ENCODE data around the gene TP53INP2. TPM values are rescaled to one million over a fixed set of nuclear protein-coding genes. Genes with fewer than 3 reads are reported as not detected.

Gene TP53INP2
- total and polyA plus RNA-seq, 11 donors = 54.6 to 176 (median 93.7) TPM

DNA sequence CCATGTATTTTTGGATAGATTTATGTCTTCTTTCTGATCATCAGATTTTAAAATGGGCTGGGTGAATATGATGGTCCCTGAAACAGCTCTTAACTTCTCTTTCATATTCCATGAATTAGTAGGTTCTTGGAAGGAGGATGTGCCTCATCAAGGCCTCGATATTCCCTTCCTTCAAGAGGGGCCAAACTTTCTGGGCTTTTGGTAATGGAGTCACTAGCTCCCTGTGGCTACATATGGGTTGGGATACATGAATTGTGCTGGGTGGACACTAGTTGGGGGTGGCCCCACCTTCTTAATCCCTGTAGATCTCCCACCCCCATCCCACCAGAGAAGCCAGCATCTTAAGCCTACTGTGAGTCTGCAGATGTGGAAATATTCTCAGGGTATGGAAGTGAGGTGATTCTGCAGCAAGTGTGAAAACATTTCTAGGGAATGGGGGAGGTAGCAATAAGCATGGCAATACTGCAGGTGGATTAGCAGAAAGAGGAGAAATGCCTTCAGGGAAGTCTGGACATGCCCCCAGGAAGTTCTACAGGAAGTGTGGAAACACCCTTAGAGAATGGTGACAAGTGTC lies 2.2 kb downstream of the TP53INP2 start:
- Histone ChIP-seq H3K27ac (peak overlapping the region in 11 of 12 donors; percentile 92 to 100 (median 99)), H3K36me3 (peaks cover 0 to 8% (median 5%) of the 10 kb centered on the region in 9 donors), H3K4me3 (peak overlapping the region in 9 of 12 donors; percentile 72 to 91 (median 86)), H3K4me1 (peaks cover 0 to 67% (median 44%) of the 10 kb centered on the region in 12 donors), H3K9me3 (no peaks in the 10 kb centered on the region), H3K27me3 (peaks cover 0 to 5% (median 0%) of the 10 kb centered on the region in 9 donors)
- no peak for DNase-seq
- WGBS, 4 donors = 69 to 92% (median 78%) methylated on average over 1 of the region's 1 CpG
- intact Hi-C loops (cut with DNase I) = loop anchor here in 9 of 10 donors (5.0 to 10.0 kb wide), 9 partner anchors 122 to 404 kb away; partner anchors contain the start of genes AHCY (in 2 of the 9) and MAP1LC3A (in 1 of the 9)
- ATAC-seq = no peak
- no peak for TF ChIP-seq POLR2A (IDR thresholded peaks at IDR 0.05)
- TF ChIP-seq, protein P1, sequence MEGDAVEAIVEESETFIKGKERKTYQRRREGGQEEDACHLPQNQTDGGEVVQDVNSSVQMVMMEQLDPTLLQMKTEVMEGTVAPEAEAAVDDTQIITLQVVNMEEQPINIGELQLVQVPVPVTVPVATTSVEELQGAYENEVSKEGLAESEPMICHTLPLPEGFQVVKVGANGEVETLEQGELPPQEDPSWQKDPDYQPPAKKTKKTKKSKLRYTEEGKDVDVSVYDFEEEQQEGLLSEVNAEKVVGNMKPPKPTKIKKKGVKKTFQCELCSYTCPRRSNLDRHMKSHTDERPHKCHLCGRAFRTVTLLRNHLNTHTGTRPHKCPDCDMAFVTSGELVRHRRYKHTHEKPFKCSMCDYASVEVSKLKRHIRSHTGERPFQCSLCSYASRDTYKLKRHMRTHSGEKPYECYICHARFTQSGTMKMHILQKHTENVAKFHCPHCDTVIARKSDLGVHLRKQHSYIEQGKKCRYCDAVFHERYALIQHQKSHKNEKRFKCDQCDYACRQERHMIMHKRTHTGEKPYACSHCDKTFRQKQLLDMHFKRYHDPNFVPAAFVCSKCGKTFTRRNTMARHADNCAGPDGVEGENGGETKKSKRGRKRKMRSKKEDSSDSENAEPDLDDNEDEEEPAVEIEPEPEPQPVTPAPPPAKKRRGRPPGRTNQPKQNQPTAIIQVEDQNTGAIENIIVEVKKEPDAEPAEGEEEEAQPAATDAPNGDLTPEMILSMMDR (IDR thresholded peaks at IDR 0.05) = no peak

DNA sequence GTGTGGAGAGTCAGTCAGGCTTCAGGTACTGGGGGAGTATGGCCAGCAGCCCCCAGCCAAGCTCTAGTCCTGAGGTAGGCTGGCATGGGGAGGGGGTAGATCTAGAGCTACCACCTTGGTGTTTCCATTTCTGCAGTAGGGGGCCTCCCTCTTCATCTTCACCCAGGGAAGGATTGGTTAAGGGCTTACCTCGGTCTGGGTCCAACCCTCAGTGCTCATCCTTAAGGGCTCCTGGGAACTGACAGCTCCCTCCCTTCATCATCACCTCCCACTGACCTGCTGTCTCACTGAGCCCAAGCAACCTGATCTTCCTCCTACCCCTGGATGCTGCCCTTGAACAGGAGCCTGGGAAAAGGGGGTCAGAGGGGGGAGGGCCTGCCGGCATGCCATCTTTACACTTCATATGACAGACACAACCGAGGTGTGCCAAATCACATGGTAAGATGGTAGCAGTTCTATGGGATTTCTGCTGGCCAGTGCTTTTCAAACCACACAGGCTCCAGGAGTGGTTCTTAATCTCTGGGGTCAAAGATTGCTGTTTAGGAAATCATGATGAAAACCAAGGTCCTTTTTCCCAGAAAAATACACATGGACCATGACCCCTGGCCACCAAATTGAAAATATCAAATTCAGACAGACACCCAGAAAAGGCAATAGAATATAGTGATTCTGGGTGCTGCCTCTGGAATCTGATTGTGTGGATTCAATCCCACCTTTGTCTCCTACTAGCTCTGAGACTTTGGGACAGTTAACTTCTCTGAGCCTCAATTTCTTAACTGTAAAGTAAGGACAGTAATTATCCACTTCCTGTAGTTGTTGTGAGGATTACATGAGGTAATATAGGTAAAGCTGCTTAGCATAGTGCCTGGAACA lies 3.0 kb downstream of the TP53INP2 start:
- intact Hi-C loops (cut with DNase I) = loop anchor here in 9 of 10 donors (5.0 to 10.0 kb wide), 9 partner anchors 122 to 405 kb away; partner anchors contain the start of genes AHCY (in 2 of the 9) and MAP1LC3A (in 1 of the 9)
- Histone ChIP-seq H3K27me3 (peaks cover 0 to 5% (median 0%) of the 10 kb centered on the region in 9 donors), H3K4me3 (peak overlapping the region in 1 of 12 donors; percentile 89), H3K36me3 (peaks cover 0 to 16% (median 10%) of the 10 kb centered on the region in 9 donors), H3K4me1 (peaks cover 0 to 68% (median 44%) of the 10 kb centered on the region in 12 donors), H3K27ac (peak overlapping the region in 9 of 12 donors; percentile 36 to 100 (median 99)), H3K9me3 (no peaks in the 10 kb centered on the region)
- DNase-seq (peak in 1 of 5 donors; percentile 47), ATAC-seq (no peak)
- TF ChIP-seq, protein P1 (IDR thresholded peaks at IDR 0.05) = no peak
- no peak for TF ChIP-seq POLR2A (IDR thresholded peaks at IDR 0.05)
- WGBS, 4 donors = 36 to 58% (median 54%) methylated on average over 3 of the region's 3 CpGs

DNA sequence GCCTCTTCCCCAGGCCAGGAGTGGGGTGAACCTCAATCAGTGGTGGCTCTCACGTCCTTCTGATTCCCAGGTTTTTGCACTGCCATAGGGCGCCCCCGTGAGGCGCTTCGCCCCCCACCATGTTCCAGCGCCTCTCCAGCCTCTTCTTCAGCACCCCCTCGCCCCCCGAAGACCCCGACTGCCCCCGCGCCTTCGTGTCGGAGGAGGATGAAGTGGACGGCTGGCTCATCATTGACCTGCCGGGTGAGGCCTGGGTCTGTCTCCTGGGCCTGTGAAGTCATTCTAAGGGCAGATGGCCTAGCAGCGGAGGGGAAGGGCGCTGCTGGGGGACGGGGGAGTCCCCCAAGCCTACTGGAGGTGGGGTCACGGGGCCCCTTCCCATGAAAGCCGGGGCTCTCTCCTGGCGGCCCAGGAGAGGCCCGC lies 4.5 kb downstream of the TP53INP2 start:
- no peak for TF ChIP-seq POLR2A (IDR thresholded peaks at IDR 0.05)
- TF ChIP-seq, protein P1 (IDR thresholded peaks at IDR 0.05) = peak; percentile 42 to 71 (median 54)
- peak overlapping the region in 11 of 12 donors; percentile 44 to 78 (median 67) for H3K4me3 ChIP-seq
- peaks cover 0 to 76% (median 51%) of the 10 kb centered on the region in 12 donors for H3K4me1 ChIP-seq
- no peaks in the 10 kb centered on the region for H3K9me3 ChIP-seq
- 8 to 15% (median 14%) methylated on average over 16 to 22 of the region's 22 CpGs for WGBS, 4 donors
- intact Hi-C loops (cut with DNase I) = loop anchor here in 9 of 10 donors (2.0 to 10.0 kb wide), 12 partner anchors 32 to 406 kb away; partner anchors contain the start of genes AHCY (in 2 of the 9), MAP1LC3A (in 1 of the 9) and PIGU (in 1 of the 9)
- peak overlapping the region; percentile 65 to 99 (median 89) for H3K27ac ChIP-seq
- peak; percentile 42 to 75 (median 48) for DNase-seq
- no peak for ATAC-seq
- H3K27me3 ChIP-seq = no peaks in the 10 kb centered on the region
- peaks cover 0 to 30% (median 16%) of the 10 kb centered on the region in 9 donors for H3K36me3 ChIP-seq
